Measurements from ENCODE around the gene CBX5.
"Not testable (repeated sequence)": the region's sequence is repeated elsewhere in the genome, so short reads cannot be mapped to it uniquely, and the experiment has no call there.

The CBX5 gene

DNA sequence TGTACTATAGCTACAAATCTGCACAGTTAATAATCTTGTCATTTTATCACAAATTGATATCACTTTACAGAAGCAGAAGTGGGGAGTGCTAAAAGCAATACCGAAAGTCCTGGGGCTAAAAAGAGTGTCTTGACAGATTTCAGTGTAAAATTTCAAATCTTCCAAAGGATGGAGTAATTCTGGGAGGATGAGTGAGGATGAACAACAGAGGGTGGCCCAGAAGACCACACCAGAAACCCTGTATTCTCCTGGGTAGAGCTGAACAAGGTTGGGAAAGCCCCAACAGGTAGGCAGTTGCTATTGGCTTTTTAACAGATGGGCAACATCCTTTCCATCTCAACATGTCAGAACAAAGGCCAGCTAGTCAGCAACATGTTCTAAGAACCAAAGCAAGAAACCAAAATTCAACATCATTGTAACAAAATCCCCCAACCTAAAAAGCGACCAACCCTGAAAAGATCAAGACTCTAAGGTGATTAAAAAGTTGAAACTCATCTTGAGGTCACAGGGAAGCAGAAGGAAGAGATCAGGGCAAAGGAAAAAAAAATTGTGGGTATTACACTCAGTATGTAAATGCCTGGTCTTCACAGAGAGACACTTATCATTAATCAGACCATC lies 38.8 kb downstream of the CBX5 start:
- TF ChIP-seq YY1 (IDR thresholded peaks at IDR 0.05; ENCODE audit: insufficient read depth, insufficient read length), result no peak
- Histone ChIP-seq H3K36me3 (ENCODE audit: insufficient read depth, insufficient read length, low read length) (peaks cover 79% of the 10 kb centered on the region), H3K9me3 (ENCODE audit: insufficient read depth, low read length) (no peaks in the 10 kb centered on the region), H3K27me3 (ENCODE audit: insufficient read depth, insufficient read length) (no peaks in the 10 kb centered on the region), H3K9ac (ENCODE audit: insufficient read length, low read depth) (no peak overlapping the region), H3K4me1 (ENCODE audit: insufficient read depth, insufficient read length) (no peaks in the 10 kb centered on the region), H3K4me3 (ENCODE audit: insufficient read length, low read depth) (no peak overlapping the region)
- DNase-seq (ENCODE audit: low read depth, low spot score), result no peak

DNA sequence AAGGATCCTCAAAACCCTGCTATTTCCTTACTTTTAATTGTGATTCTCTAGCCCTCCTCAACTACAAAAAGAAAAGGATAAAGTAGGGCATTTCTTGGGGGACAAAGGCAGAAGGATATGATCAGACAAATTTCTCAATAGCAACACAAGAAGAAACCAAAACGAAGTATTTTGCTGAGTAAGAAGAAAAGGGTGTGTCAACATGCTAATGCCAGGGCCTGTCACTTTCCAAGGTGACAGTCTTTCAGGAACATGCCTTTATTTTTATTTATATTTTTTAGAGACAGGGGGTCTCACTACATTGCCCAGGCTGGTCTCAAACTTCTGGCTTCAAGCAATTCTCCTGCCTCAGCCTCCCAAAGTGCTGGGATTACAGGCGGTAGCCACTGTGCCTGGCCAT lies 39.8 kb downstream of the CBX5 start:
- TF ChIP-seq SUZ12 (IDR thresholded peaks at IDR 0.05; ENCODE audit: extremely low read depth, insufficient read depth, insufficient read length), result no peak
- TF ChIP-seq YY1 (IDR thresholded peaks at IDR 0.05; ENCODE audit: insufficient read depth, insufficient read length), result no peak
- no peak for TF ChIP-seq ZNF274 (IDR thresholded peaks at IDR 0.05; ENCODE audit: low read depth, low read length)
- peaks cover 76% of the 10 kb centered on the region for H3K36me3 ChIP-seq (ENCODE audit: insufficient read depth, insufficient read length, low read length)
- DNase-seq (ENCODE audit: low read depth, low spot score), result no peak
- no peak overlapping the region for H3K4me3 ChIP-seq (ENCODE audit: insufficient read length, low read depth)
- H3K9ac ChIP-seq (ENCODE audit: insufficient read length, low read depth), result no peak overlapping the region
- H3K4me1 ChIP-seq (ENCODE audit: insufficient read depth, insufficient read length), result no peaks in the 10 kb centered on the region
- no peaks in the 10 kb centered on the region for H3K9me3 ChIP-seq (ENCODE audit: insufficient read depth, low read length)
- no peaks in the 10 kb centered on the region for H3K27me3 ChIP-seq (ENCODE audit: insufficient read depth, insufficient read length)

DNA sequence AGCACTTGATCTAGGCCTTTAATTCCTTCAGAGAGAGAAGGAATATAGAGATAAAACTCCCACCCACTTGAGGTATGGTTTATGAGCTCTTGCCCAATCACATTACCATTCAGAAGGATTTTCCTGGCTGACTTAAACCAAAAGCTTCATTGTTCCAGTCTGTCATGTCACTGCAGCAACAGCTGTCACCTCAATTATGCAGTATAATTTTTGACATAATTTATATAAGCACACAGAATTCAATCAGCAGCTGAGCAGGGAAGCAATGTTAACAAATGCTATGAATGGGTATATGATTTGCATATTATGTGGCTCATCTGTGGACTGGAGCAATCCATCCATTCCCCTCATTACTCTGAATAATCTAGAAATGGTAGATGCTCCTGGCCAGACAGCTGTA lies 40.3 kb downstream of the CBX5 start:
- Histone ChIP-seq H3K9ac (ENCODE audit: insufficient read length, low read depth) (no peak overlapping the region), H3K36me3 (ENCODE audit: insufficient read depth, insufficient read length, low read length) (peaks cover 70% of the 10 kb centered on the region)
- TF ChIP-seq ZNF274 (IDR thresholded peaks at IDR 0.05; ENCODE audit: low read depth, low read length) (no peak), YY1 (IDR thresholded peaks at IDR 0.05; ENCODE audit: insufficient read depth, insufficient read length) (no peak), SUZ12 (IDR thresholded peaks at IDR 0.05; ENCODE audit: extremely low read depth, insufficient read depth, insufficient read length) (no peak)

DNA sequence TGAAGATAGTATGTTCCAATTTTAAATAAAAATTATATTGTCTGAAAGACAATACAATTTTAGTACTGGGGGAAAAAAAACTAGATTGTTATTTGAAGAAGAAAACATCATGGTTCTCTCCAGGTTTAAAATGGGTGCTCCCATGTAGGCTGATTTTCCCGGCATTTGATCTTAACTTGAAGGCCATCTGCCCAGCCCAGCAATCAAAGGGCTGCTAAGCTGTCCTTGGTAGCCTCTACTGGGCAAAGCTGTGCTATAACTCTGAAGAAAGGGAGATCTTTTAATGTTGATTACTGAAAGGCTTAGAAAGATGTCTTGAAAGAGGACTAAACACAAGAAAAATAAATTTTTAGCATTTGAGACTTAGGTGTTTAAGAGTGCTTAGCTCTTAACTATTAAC lies 41.4 kb downstream of the CBX5 start:
- Histone ChIP-seq H3K27me3 (ENCODE audit: insufficient read depth, insufficient read length) (no peaks in the 10 kb centered on the region), H3K9ac (ENCODE audit: insufficient read length, low read depth) (no peak overlapping the region), H3K9me3 (ENCODE audit: insufficient read depth, low read length) (no peaks in the 10 kb centered on the region), H3K4me1 (ENCODE audit: insufficient read depth, insufficient read length) (no peaks in the 10 kb centered on the region), H3K4me3 (ENCODE audit: insufficient read length, low read depth) (no peak overlapping the region), H3K36me3 (ENCODE audit: insufficient read depth, insufficient read length, low read length) (peaks cover 63% of the 10 kb centered on the region)
- TF ChIP-seq ZNF274 (IDR thresholded peaks at IDR 0.05; ENCODE audit: low read depth, low read length) (no peak), YY1 (IDR thresholded peaks at IDR 0.05; ENCODE audit: insufficient read depth, insufficient read length) (no peak)
- no peak for DNase-seq (ENCODE audit: low read depth, low spot score)

More for the DNA sequence above, 40.3 kb downstream of the CBX5 start:
- H3K4me1 ChIP-seq (ENCODE audit: insufficient read depth, insufficient read length), result no peaks in the 10 kb centered on the region
- no peak overlapping the region for H3K4me3 ChIP-seq (ENCODE audit: insufficient read length, low read depth)
- no peaks in the 10 kb centered on the region for H3K9me3 ChIP-seq (ENCODE audit: insufficient read depth, low read length)
- no peak for DNase-seq (ENCODE audit: low read depth, low spot score)
- no peaks in the 10 kb centered on the region for H3K27me3 ChIP-seq (ENCODE audit: insufficient read depth, insufficient read length)

DNA sequence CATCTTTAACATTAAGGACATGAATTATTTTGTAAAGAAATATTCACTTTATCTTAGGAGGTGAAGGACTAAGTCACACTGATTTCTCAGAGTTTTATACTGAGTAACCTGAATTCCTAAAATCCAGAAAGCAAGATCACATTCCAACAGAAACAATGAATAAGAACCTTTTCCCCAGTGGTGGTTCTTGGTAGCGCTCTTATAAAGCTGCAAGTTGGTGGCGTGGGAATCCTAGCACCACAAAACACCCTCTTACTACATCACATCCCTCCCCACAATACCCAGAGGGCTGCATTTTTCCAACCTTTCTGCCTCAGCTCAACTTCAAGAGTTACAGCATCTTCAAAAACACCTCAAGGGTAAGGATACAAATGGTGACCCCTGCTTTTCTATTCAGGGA lies 47.1 kb downstream of the CBX5 start:
- no peaks in the 10 kb centered on the region for H3K27me3 ChIP-seq (ENCODE audit: insufficient read depth, insufficient read length)
- no peak overlapping the region for H3K9ac ChIP-seq (ENCODE audit: insufficient read length, low read depth)
- DNase-seq (ENCODE audit: low read depth, low spot score), result no peak
- TF ChIP-seq YY1 (IDR thresholded peaks at IDR 0.05; ENCODE audit: insufficient read depth, insufficient read length), result no peak
- no peak for TF ChIP-seq ZNF274 (IDR thresholded peaks at IDR 0.05; ENCODE audit: low read depth, low read length)
- no peak for TF ChIP-seq SUZ12 (IDR thresholded peaks at IDR 0.05; ENCODE audit: extremely low read depth, insufficient read depth, insufficient read length)
- H3K4me3 ChIP-seq (ENCODE audit: insufficient read length, low read depth), result no peak overlapping the region
- peaks cover 30% of the 10 kb centered on the region for H3K36me3 ChIP-seq (ENCODE audit: insufficient read depth, insufficient read length, low read length)
- peaks cover 4% of the 10 kb centered on the region for H3K4me1 ChIP-seq (ENCODE audit: insufficient read depth, insufficient read length)
- H3K9me3 ChIP-seq (ENCODE audit: insufficient read depth, low read length), result no peaks in the 10 kb centered on the region

DNA sequence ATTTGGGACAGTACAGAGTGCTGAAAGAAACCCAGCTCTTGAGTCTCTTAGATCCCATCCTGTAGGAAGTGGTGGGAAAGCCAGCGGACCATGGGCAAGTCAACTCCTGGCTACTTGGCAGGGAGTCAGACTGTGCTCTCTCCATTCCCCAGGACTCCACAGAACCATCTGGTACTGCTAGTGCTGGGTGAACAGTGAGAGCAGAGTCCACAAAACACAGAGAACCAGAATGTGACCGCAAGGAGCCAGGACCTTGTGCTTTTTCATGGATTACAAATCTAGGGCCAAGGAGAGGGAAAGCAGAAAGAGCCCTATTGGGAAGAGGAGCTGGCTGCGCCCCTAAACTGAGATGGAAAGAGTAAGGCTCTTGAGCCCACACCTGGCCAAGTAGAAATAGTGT lies 48.7 kb downstream of the CBX5 start:
- not testable (repeated sequence) for H3K9me3 ChIP-seq (ENCODE audit: insufficient read depth, low read length); H3K4me1 ChIP-seq (ENCODE audit: insufficient read depth, insufficient read length)

DNA sequence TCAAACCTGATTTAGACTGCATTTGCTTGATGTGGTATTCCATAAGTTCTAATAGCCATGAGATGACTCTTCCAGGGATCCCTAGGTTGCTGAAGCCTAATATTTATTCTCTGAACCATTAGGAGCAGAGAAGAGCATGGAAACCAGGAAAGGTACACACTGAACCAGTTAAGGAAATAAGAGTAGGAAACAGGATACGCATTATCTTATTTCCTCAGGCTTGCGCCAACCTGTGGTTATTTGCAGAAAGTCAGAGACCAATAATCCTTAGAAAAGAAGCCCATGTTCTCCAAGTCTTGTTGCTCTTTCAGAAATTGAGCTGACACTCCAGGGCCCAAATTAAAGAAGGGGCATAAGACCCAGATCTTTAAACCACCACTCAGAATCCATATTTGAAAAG lies 49.4 kb downstream of the CBX5 start:
- peaks cover 4% of the 10 kb centered on the region for H3K4me1 ChIP-seq (ENCODE audit: insufficient read depth, insufficient read length)
- H3K4me3 ChIP-seq (ENCODE audit: insufficient read length, low read depth), result no peak overlapping the region
- no peaks in the 10 kb centered on the region for H3K9me3 ChIP-seq (ENCODE audit: insufficient read depth, low read length)
- TF ChIP-seq SUZ12 (IDR thresholded peaks at IDR 0.05; ENCODE audit: extremely low read depth, insufficient read depth, insufficient read length) (no peak), ZNF274 (IDR thresholded peaks at IDR 0.05; ENCODE audit: low read depth, low read length) (no peak), YY1 (IDR thresholded peaks at IDR 0.05; ENCODE audit: insufficient read depth, insufficient read length) (no peak)
- DNase-seq (ENCODE audit: low read depth, low spot score), result no peak
- no peak overlapping the region for H3K9ac ChIP-seq (ENCODE audit: insufficient read length, low read depth)
- no peaks in the 10 kb centered on the region for H3K27me3 ChIP-seq (ENCODE audit: insufficient read depth, insufficient read length)
- peaks cover 13% of the 10 kb centered on the region for H3K36me3 ChIP-seq (ENCODE audit: insufficient read depth, insufficient read length, low read length)

More for the DNA sequence above, 48.7 kb downstream of the CBX5 start:
- peaks cover 19% of the 10 kb centered on the region for H3K36me3 ChIP-seq (ENCODE audit: insufficient read depth, insufficient read length, low read length)
- H3K4me3 ChIP-seq (ENCODE audit: insufficient read length, low read depth); H3K27me3 ChIP-seq (ENCODE audit: insufficient read depth, insufficient read length); DNase-seq (ENCODE audit: low read depth, low spot score); H3K9ac ChIP-seq (ENCODE audit: insufficient read length, low read depth): not testable (repeated sequence)

Measured in NT2/D1 (cell line).